DOHH2 (cell line): Measurements from ENCODE around the gene AGBL4.

ENCODE experiments used
- H3F3A ChIP-seq: fragments of 200-600 bp; sonication (generic), shearing (Covaris generic); 2 replicates; pipeline ENCODE4 v1.6.0; 2016; ENCODE audit warnings: antibody characterized with exemption, mild to moderate bottlenecking; ENCODE audit not compliant: control insufficient read depth, insufficient read depth
- H3K27ac ChIP-seq: fragments of 200-600 bp; sonication (generic); 2 replicates; pipeline ENCODE4 v1.5.1; 2014; ENCODE audit warnings: low read depth, mild to moderate bottlenecking, low read length, moderate library complexity
- H3K27me3 ChIP-seq: fragments of 200-600 bp; sonication (generic); 2 replicates; pipeline ENCODE4 v1.6.1; 2014; ENCODE audit warnings: mild to moderate bottlenecking, low read length, mixed read lengths; ENCODE audit not compliant: control insufficient read depth
- H3K36me3 ChIP-seq: fragments of 200-600 bp; sonication (generic); 2 replicates; pipeline ENCODE4 v1.6.1; 2014; ENCODE audit warnings: mild to moderate bottlenecking, low read length, moderate library complexity, mixed read lengths; ENCODE audit not compliant: control insufficient read depth
- H3K4me1 ChIP-seq: fragments of 200-600 bp; sonication (generic); 2 replicates; pipeline ENCODE4 v1.6.1; 2014; ENCODE audit warnings: mild to moderate bottlenecking, low read length, mixed read lengths; ENCODE audit not compliant: control insufficient read depth
- H3K4me2 ChIP-seq: fragments of 200-600 bp; sonication (generic); 2 replicates; pipeline ENCODE4 v1.6.0; 2014; ENCODE audit warnings: mild to moderate bottlenecking, low read length, moderate library complexity
- H3K4me3 ChIP-seq: fragments of 200-600 bp; sonication (generic); 2 replicates; pipeline ENCODE4 v1.5.1; 2014; ENCODE audit warnings: mild to moderate bottlenecking, low read length, mixed read lengths
- H3K79me2 ChIP-seq: fragments of 200-600 bp; sonication (generic); 2 replicates; pipeline ENCODE4 v1.6.1; 2014; ENCODE audit warnings: mild to moderate bottlenecking, low read length, mixed read lengths; ENCODE audit not compliant: control insufficient read depth
- H3K9me2 ChIP-seq: fragments of 200-600 bp; sonication (generic); replicated peaks from 2 replicates; pipeline ENCODE4 v1.6.1; 2014; ENCODE audit warnings: mild to moderate bottlenecking, low read length, mixed read lengths; ENCODE audit not compliant: control insufficient read depth
- H3K9me3 ChIP-seq: fragments of 200-600 bp; sonication (generic); 2 replicates; pipeline ENCODE4 v1.6.1; 2014; ENCODE audit warnings: antibody characterized with exemption, low read length, mixed read lengths; ENCODE audit not compliant: control insufficient read depth, insufficient read depth
- H4K20me1 ChIP-seq: fragments of 200-600 bp; sonication (generic); 2 replicates; pipeline ENCODE4 v1.6.0; 2014; ENCODE audit warnings: low read depth, mild to moderate bottlenecking, antibody characterized with exemption, low read length, moderate library complexity; ENCODE audit not compliant: control insufficient read depth, insufficient read depth
- CTCF ChIP-seq: fragments of 200-600 bp; sonication (generic); IDR thresholded peaks from one replicate; pipeline ENCODE4 v1.5.1; 2014; ENCODE audit warnings: antibody characterized with exemption, mild to moderate bottlenecking, low read depth, low read length; ENCODE audit not compliant: poor library complexity, severe bottlenecking
- EZH2phosphoT487 ChIP-seq: fragments of 200-600 bp; sonication (generic); IDR thresholded peaks from 2 replicates; pipeline ENCODE4 v1.6.1; 2017; ENCODE audit warnings: borderline replicate concordance, mild to moderate bottlenecking, antibody characterized with exemption, low read length, moderate library complexity, mixed read lengths

The AGBL4 gene

DNA sequence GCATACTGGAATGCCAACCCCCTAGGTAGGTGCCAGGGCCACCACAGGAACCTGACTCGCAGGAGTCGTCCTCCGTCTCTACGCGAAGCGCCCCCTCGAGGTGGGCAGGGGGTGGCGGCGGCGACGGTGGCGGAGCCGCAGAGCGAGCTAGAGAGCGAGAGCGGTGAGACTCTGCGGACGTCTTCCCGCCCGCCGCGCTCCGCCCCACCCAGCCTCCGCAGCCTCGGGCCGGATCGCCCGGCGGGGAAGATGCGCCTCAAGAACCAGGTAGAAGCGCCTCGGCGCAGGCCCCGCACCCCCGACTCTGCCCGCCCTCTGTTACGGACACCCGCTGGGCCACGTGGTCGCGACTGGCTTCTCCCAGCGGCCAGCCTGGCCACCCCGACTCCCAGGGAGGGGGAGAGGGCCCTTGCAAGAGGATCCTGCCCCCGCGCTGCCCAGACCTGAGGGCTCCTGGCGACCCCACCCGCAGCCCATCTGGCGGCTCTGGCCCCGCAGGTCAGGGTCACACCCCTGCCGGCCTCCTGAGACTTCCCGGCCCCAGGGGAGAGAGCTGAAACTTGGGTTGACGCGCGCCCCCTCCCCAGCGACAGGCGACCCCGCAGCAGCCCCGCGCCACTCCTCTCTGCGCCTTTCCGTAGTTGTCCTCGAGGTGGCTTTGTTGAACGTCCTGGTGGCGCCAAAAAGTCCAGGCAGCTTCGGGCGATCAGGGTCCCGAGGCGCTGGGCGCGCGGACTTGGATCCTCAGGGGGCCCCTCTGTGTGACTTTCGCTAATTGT is 24.4 kb upstream of the AGBL4 start:
- no peak overlapping the region for H3K4me2 ChIP-seq
- TF ChIP-seq CTCF (no peak), EZH2phosphoT487 (no peak)
- no peaks in the 10 kb centered on the region for H3K9me2 ChIP-seq
- no peaks in the 10 kb centered on the region for H3K79me2 ChIP-seq
- no peaks in the 10 kb centered on the region for H4K20me1 ChIP-seq
- H3F3A ChIP-seq: no peaks in the 10 kb centered on the region
- H3K9me3 ChIP-seq: no peaks in the 10 kb centered on the region
- no peak overlapping the region for H3K27ac ChIP-seq
- no peaks in the 10 kb centered on the region for H3K36me3 ChIP-seq
- H3K4me1 ChIP-seq: no peaks in the 10 kb centered on the region
- no peaks in the 10 kb centered on the region for H3K27me3 ChIP-seq
- no peak overlapping the region for H3K4me3 ChIP-seq

GRCh38 chr1:50038237-50038809 is 14.6 kb upstream of the AGBL4 start:
- Histone ChIP-seq H3K4me1 (no peaks in the 10 kb centered on the region), H3K9me2 (no peaks in the 10 kb centered on the region), H3K9me3 (no peaks in the 10 kb centered on the region), H4K20me1 (no peaks in the 10 kb centered on the region), H3K4me3 (no peak overlapping the region), H3K27ac (no peak overlapping the region), H3K36me3 (no peaks in the 10 kb centered on the region), H3K79me2 (no peaks in the 10 kb centered on the region), H3K27me3 (no peaks in the 10 kb centered on the region; the same call in 1 of the 2 replicates), H3K4me2 (no peak overlapping the region), H3F3A (no peaks in the 10 kb centered on the region)
- TF ChIP-seq CTCF (no peak), EZH2phosphoT487 (no peak)

DNA sequence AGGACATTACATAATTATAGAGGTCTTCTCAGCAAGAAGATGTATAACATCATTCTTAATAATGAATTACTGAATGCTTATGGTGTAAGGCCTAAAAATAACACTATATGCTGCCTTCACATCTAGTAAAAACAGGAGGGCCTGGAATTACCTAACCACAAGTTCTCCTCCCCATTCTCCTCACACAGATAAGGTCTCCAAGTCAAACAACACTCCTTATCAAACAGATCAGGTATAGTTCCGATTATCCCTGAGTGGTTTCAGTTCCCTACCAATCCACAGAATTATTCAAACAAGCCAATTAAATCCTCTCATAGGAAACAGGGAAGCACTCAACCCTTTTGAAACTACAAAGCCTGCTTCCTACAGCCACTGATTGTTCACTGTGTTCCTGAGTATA is 4.0 kb upstream of the AGBL4 start:
- Histone ChIP-seq H3K9me2 (no peaks in the 10 kb centered on the region), H3F3A (no peaks in the 10 kb centered on the region)
- no peak for TF ChIP-seq EZH2phosphoT487
- no peak for TF ChIP-seq CTCF

More for the DNA sequence above, 4.0 kb upstream of the AGBL4 start:
- H3K4me3 ChIP-seq: no peak overlapping the region
- no peak overlapping the region for H3K4me2 ChIP-seq
- H3K9me3 ChIP-seq: no peaks in the 10 kb centered on the region
- H3K36me3 ChIP-seq: no peaks in the 10 kb centered on the region
- no peaks in the 10 kb centered on the region for H4K20me1 ChIP-seq
- H3K79me2 ChIP-seq: no peaks in the 10 kb centered on the region
- no peak overlapping the region for H3K27ac ChIP-seq
- H3K27me3 ChIP-seq: no peaks in the 10 kb centered on the region
- H3K4me1 ChIP-seq: no peaks in the 10 kb centered on the region
